Measurements from ENCODE around the gene EXOC6B. TPM values are rescaled to one million over a fixed set of nuclear protein-coding genes. Genes with fewer than 3 reads are reported as not detected.

The EXOC6B gene
- total and polyA plus RNA-seq, 8 donors: 2.4 to 19.2 (median 11.3) TPM

- H3K27me3 ChIP-seq: no peaks in the 10 kb centered on the region
- no peak for DNase-seq
- TF ChIP-seq, protein P1, sequence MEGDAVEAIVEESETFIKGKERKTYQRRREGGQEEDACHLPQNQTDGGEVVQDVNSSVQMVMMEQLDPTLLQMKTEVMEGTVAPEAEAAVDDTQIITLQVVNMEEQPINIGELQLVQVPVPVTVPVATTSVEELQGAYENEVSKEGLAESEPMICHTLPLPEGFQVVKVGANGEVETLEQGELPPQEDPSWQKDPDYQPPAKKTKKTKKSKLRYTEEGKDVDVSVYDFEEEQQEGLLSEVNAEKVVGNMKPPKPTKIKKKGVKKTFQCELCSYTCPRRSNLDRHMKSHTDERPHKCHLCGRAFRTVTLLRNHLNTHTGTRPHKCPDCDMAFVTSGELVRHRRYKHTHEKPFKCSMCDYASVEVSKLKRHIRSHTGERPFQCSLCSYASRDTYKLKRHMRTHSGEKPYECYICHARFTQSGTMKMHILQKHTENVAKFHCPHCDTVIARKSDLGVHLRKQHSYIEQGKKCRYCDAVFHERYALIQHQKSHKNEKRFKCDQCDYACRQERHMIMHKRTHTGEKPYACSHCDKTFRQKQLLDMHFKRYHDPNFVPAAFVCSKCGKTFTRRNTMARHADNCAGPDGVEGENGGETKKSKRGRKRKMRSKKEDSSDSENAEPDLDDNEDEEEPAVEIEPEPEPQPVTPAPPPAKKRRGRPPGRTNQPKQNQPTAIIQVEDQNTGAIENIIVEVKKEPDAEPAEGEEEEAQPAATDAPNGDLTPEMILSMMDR (IDR thresholded peaks at IDR 0.05): no peak
- no peak for ATAC-seq
- intact Hi-C loops (cut with DNase I): no loop called here
- no peak overlapping the region for H3K4me3 ChIP-seq
- no peaks in the 10 kb centered on the region for H3K9me3 ChIP-seq
- FAIRE-seq: no peak
- H3K27ac ChIP-seq: no peak overlapping the region
- H3K4me1 ChIP-seq: no peaks in the 10 kb centered on the region
- no peaks in the 10 kb centered on the region for H3K36me3 ChIP-seq
- WGBS, 2 donors: 86 to 92% methylated on average over 1 of the region's 1 CpG
Observed at GRCh38 chr2:72533765-72534164, 292.1 kb downstream of the EXOC6B start.

DNA sequence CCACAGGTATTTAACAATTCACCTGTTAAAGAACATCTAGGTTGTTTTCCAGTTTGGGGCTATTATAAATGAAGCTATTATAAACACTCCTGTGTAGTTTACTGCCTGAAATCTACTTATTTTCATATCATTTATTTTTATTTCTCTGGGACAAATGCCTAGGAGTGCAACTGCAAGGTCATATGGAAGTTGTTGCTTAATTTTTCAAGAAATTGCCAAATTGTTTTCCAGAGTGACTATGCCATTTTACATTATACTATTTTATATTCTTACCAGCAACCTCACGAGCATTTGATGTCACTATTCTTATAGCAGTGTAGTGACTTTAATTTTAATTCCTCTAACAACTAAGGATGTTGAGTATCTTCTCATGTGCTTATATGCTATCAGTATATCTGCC lies 298.4 kb downstream of the EXOC6B start:
- Histone ChIP-seq H3K27me3 (no peaks in the 10 kb centered on the region), H3K36me3 (no peaks in the 10 kb centered on the region), H3K27ac (no peak overlapping the region), H3K9me3 (no peaks in the 10 kb centered on the region), H3K4me3 (no peak overlapping the region), H3K4me1 (no peaks in the 10 kb centered on the region)
- TF ChIP-seq, protein P1 (IDR thresholded peaks at IDR 0.05): no peak
- DNase-seq (no peak), FAIRE-seq (no peak), ATAC-seq (no peak)
- intact Hi-C loops (cut with DNase I): no loop called here
- 87 to 97% methylated on average over 1 of the region's 1 CpG for WGBS, 2 donors

- Histone ChIP-seq H3K4me3 (no peak overlapping the region), H3K9me3 (no peaks in the 10 kb centered on the region), H3K36me3 (no peaks in the 10 kb centered on the region), H3K27me3 (no peaks in the 10 kb centered on the region), H3K4me1 (no peaks in the 10 kb centered on the region), H3K27ac (no peak overlapping the region)
- FAIRE-seq: no peak
- intact Hi-C loops (cut with DNase I): no loop called here
- WGBS, 2 donors: 86 to 93% methylated on average over 1 of the region's 1 CpG
- ATAC-seq: no peak
- no peak for DNase-seq
- TF ChIP-seq, protein P1 (IDR thresholded peaks at IDR 0.05): no peak
Observed at GRCh38 chr2:72526623-72527022, 299.2 kb downstream of the EXOC6B start.

- FAIRE-seq: no peak
Observed at GRCh38 chr2:72524071-72524470, 301.8 kb downstream of the EXOC6B start.

DNA sequence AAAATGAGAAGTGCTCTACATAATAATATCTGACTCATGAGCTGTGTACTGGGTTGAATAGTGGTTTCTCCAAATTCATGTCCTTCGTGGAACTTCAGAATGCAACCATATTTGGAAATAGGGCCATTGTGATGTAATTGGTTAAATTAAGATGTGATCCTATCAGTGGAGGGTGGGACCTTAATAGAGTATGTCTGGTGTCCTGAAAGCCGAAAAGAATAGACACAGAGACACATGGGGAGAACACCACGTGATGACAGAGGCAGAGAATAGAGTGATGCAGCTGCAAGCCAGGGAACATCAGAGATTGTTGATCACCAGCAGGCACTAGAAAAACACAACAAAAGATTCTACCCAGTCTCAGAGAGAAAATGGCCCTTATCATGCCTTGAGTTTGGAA lies 310.1 kb downstream of the EXOC6B start:
- no peaks in the 10 kb centered on the region for H3K36me3 ChIP-seq
- intact Hi-C loops (cut with DNase I): no loop called here
- H3K9me3 ChIP-seq: no peaks in the 10 kb centered on the region
- TF ChIP-seq, protein P1 (IDR thresholded peaks at IDR 0.05): no peak
- H3K4me1 ChIP-seq: no peaks in the 10 kb centered on the region
- H3K27ac ChIP-seq: no peak overlapping the region
- H3K4me3 ChIP-seq: no peak overlapping the region
- DNase-seq: no peak
- ATAC-seq: no peak
- WGBS, 2 donors: 90 to 97% methylated on average over 3 of the region's 3 CpGs
- FAIRE-seq: no peak
- no peaks in the 10 kb centered on the region for H3K27me3 ChIP-seq

More at GRCh38 chr2:72524071-72524470, 301.8 kb downstream of the EXOC6B start:
- H3K4me1 ChIP-seq: no peaks in the 10 kb centered on the region
- no peaks in the 10 kb centered on the region for H3K27me3 ChIP-seq
- 100% methylated on average over 2 of the region's 2 CpGs for WGBS, 2 donors
- no peak overlapping the region for H3K4me3 ChIP-seq
- ATAC-seq (no peak), DNase-seq (no peak)
- no peaks in the 10 kb centered on the region for H3K36me3 ChIP-seq
- intact Hi-C loops (cut with DNase I): no loop called here
- H3K9me3 ChIP-seq: no peaks in the 10 kb centered on the region
- TF ChIP-seq, protein P1 (IDR thresholded peaks at IDR 0.05): no peak
- no peak overlapping the region for H3K27ac ChIP-seq

All from pancreas (tissue), 10 donors.